ENCODE data around the gene CCZ1.
"Not testable (repeated sequence)": the region's sequence is repeated elsewhere in the genome, so short reads cannot be mapped to it uniquely, and the experiment has no call there.

GRCh38 chr7:5916529-5916928 lies 18.0 kb downstream of the CCZ1 start:
- TF ChIP-seq SIX5 (IDR thresholded peaks at IDR 0.05; ENCODE audit: low read depth, low read length, severe bottlenecking); ZNF217 (IDR thresholded peaks at IDR 0.05); EZH2 (IDR thresholded peaks at IDR 0.05; ENCODE audit: borderline replicate concordance, control insufficient read depth, low read depth, low read length); ZSCAN29 (IDR thresholded peaks at IDR 0.05); E2F4 (IDR thresholded peaks at IDR 0.05; ENCODE audit: low read depth, low read length); BCL11A (IDR thresholded peaks at IDR 0.05; ENCODE audit: low read depth, low read length); MAX (IDR thresholded peaks at IDR 0.05; ENCODE audit: low read depth, low read length); CHD2 (IDR thresholded peaks at IDR 0.05; ENCODE audit: borderline replicate concordance, low read depth, low read length); ELK1 (IDR thresholded peaks at IDR 0.05; ENCODE audit: low read depth, low read length); RELA (IDR thresholded peaks at IDR 0.05; ENCODE audit: borderline replicate concordance, partially characterized antibody); KDM1A (IDR thresholded peaks at IDR 0.05; ENCODE audit: borderline replicate concordance): not testable (repeated sequence)
- TF ChIP-seq, protein P1, sequence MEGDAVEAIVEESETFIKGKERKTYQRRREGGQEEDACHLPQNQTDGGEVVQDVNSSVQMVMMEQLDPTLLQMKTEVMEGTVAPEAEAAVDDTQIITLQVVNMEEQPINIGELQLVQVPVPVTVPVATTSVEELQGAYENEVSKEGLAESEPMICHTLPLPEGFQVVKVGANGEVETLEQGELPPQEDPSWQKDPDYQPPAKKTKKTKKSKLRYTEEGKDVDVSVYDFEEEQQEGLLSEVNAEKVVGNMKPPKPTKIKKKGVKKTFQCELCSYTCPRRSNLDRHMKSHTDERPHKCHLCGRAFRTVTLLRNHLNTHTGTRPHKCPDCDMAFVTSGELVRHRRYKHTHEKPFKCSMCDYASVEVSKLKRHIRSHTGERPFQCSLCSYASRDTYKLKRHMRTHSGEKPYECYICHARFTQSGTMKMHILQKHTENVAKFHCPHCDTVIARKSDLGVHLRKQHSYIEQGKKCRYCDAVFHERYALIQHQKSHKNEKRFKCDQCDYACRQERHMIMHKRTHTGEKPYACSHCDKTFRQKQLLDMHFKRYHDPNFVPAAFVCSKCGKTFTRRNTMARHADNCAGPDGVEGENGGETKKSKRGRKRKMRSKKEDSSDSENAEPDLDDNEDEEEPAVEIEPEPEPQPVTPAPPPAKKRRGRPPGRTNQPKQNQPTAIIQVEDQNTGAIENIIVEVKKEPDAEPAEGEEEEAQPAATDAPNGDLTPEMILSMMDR (IDR thresholded peaks at IDR 0.05 in 2 of 3, conservative IDR thresholded peaks at IDR 0.05 in 1 of 3; ENCODE audit: control insufficient read depth in 2 of 3, extremely low read depth in 1 of 3, insufficient read depth in 1 of 3, low read depth in 3 of 3, low read length in 3 of 3): not testable (repeated sequence)
- TF ChIP-seq, protein P2, sequence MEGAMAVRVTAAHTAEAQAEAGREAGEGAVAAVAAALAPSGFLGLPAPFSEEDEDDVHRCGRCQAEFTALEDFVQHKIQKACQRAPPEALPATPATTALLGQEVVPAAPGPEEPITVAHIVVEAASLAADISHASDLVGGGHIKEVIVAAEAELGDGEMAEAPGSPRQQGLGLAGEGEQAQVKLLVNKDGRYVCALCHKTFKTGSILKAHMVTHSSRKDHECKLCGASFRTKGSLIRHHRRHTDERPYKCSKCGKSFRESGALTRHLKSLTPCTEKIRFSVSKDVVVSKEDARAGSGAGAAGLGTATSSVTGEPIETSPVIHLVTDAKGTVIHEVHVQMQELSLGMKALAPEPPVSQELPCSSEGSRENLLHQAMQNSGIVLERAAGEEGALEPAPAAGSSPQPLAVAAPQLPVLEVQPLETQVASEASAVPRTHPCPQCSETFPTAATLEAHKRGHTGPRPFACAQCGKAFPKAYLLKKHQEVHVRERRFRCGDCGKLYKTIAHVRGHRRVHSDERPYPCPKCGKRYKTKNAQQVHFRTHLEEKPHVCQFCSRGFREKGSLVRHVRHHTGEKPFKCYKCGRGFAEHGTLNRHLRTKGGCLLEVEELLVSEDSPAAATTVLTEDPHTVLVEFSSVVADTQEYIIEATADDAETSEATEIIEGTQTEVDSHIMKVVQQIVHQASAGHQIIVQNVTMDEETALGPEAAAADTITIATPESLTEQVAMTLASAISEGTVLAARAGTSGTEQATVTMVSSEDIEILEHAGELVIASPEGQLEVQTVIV (IDR thresholded peaks at IDR 0.05; ENCODE audit: borderline replicate concordance, partially characterized antibody): not testable (repeated sequence)

Data from GM12878 (cell line).